GM18511 (cell line): ENCODE results near the gene PREX1.
A peak's percentile ranks its signal among the peaks of the same experiment; 100 is the strongest.
"Not testable (repeated sequence)": the region's sequence is repeated elsewhere in the genome, so short reads cannot be mapped to it uniquely, and the experiment has no call there.

ENCODE experiments used
- ATAC-seq: cut with Tn5 transposase; IDR thresholded peaks from one replicate; pipeline ENCODE4 v1.9.1; 2021; ENCODE audit warnings: mild to moderate bottlenecking, moderate library complexity; ENCODE audit not compliant: unreplicated experiment

PREX1 gene

GRCh38 chr20:48777005-48777404 lies 50.8 kb downstream of the PREX1 start:
- no peak for ATAC-seq

- no peak for ATAC-seq
These were observed 51.5 kb downstream of the PREX1 start for GRCh38 chr20:48776306-48776705.

GRCh38 chr20:48775545-48775944 lies 52.3 kb downstream of the PREX1 start:
- not testable (repeated sequence) for ATAC-seq

GRCh38 chr20:48774696-48775095 lies 53.1 kb downstream of the PREX1 start:
- ATAC-seq = no peak

GRCh38 chr20:48773837-48774418 lies 53.9 kb downstream of the PREX1 start:
- no peak for ATAC-seq

- no peak for ATAC-seq
These were observed 55.4 kb downstream of the PREX1 start for GRCh38 chr20:48772183-48772976.

GRCh38 chr20:48771542-48771941 lies 56.3 kb downstream of the PREX1 start:
- ATAC-seq = no peak

- ATAC-seq = no peak
These were observed 56.9 kb downstream of the PREX1 start for GRCh38 chr20:48770700-48771442.

- no peak for ATAC-seq
These were observed 58.5 kb downstream of the PREX1 start for GRCh38 chr20:48769069-48769983.

- no peak for ATAC-seq
These were observed 60.5 kb downstream of the PREX1 start for GRCh38 chr20:48766961-48767960.

- no peak for ATAC-seq
These were observed 61.6 kb downstream of the PREX1 start for GRCh38 chr20:48766205-48766604.

GRCh38 chr20:48765359-48765758 lies 62.4 kb downstream of the PREX1 start:
- ATAC-seq = no peak

- no peak for ATAC-seq
These were observed 64.4 kb downstream of the PREX1 start for GRCh38 chr20:48763216-48763914.

GRCh38 chr20:48761874-48762273 lies 65.9 kb downstream of the PREX1 start:
- ATAC-seq = no peak

GRCh38 chr20:48761023-48761785 lies 66.6 kb downstream of the PREX1 start:
- ATAC-seq = no peak

GRCh38 chr20:48760403-48760983 lies 67.3 kb downstream of the PREX1 start:
- peak; percentile 74 for ATAC-seq

- ATAC-seq = no peak
These were observed 68.1 kb downstream of the PREX1 start for GRCh38 chr20:48759631-48760245.
